OCI-LY1 (cell line): ENCODE data around the gene C12orf75.

Source experiments
- H2AFZ ChIP-seq: fragments of 200-600 bp; sonication (generic), shearing (Covaris generic); 2 replicates; pipeline ENCODE4 v1.6.0; 2014; ENCODE audit warnings: antibody characterized with exemption, mild to moderate bottlenecking, low read length
- H3F3A ChIP-seq: fragments of 200-600 bp; sonication (generic), shearing (Covaris generic); 2 replicates; pipeline ENCODE4 v1.6.0; 2014; ENCODE audit warnings: mild to moderate bottlenecking, antibody characterized with exemption, low read length, moderate library complexity; ENCODE audit not compliant: insufficient read depth
- H3K27ac ChIP-seq: fragments of 200-600 bp; sonication (generic); 2 replicates; pipeline ENCODE4 v1.5.1; 2014; ENCODE audit warnings: low read length, mixed run types, mild to moderate bottlenecking, low read depth; ENCODE audit not compliant: poor library complexity, severe bottlenecking
- H3K27me3 ChIP-seq: fragments of 200-600 bp; sonication (generic); 2 replicates; pipeline ENCODE4 v1.6.0; 2014; ENCODE audit warnings: antibody characterized with exemption, mild to moderate bottlenecking, low read length, moderate library complexity; ENCODE audit not compliant: insufficient read depth
- H3K36me3 ChIP-seq: fragments of 200-600 bp; sonication (generic); 2 replicates; pipeline ENCODE4 v1.6.1; 2014; ENCODE audit warnings: mild to moderate bottlenecking, antibody characterized with exemption, low read length, moderate library complexity, mixed read lengths; ENCODE audit not compliant: insufficient read depth
- H3K4me1 ChIP-seq: fragments of 200-600 bp; sonication (generic); 2 replicates; pipeline ENCODE4 v1.5.1; 2014; ENCODE audit warnings: mild to moderate bottlenecking, low read length, moderate library complexity; ENCODE audit not compliant: insufficient read depth, severe bottlenecking
- H3K4me2 ChIP-seq: fragments of 200-600 bp; sonication (generic), shearing (Covaris generic); 2 replicates; pipeline ENCODE4 v1.6.1; 2014; ENCODE audit warnings: low read length
- H3K4me3 ChIP-seq: fragments of 200-600 bp; sonication (generic); 2 replicates; pipeline ENCODE4 v1.5.1; 2014; ENCODE audit warnings: low read length, low read depth, mild to moderate bottlenecking, mixed read lengths; ENCODE audit not compliant: poor library complexity, severe bottlenecking
- H3K79me2 ChIP-seq: fragments of 200-600 bp; shearing (Covaris generic); 2 replicates; pipeline ENCODE4 v1.6.1; 2016; ENCODE audit warnings: mixed run types, low read length, mixed read lengths; ENCODE audit not compliant: insufficient read depth
- H3K9ac ChIP-seq: fragments of 200-600 bp; sonication (generic), shearing (Covaris generic); 2 replicates; pipeline ENCODE4 v1.6.1; 2014; ENCODE audit warnings: mild to moderate bottlenecking, low read length, mixed read lengths
- H3K9me2 ChIP-seq: fragments of 200-600 bp; sonication (generic), shearing (Covaris generic); 2 replicates; pipeline ENCODE4 v1.6.1; 2014; ENCODE audit warnings: low read depth, mild to moderate bottlenecking, low read length, mixed read lengths
- H3K9me3 ChIP-seq: fragments of 200-600 bp; shearing (Covaris generic); 2 replicates; pipeline ENCODE4 v1.6.1; 2014; ENCODE audit warnings: low read length, mixed read lengths
- H4K20me1 ChIP-seq: fragments of 200-600 bp; sonication (generic), shearing (Covaris generic); 2 replicates; pipeline ENCODE4 v1.6.0; 2016; ENCODE audit warnings: mild to moderate bottlenecking, low read length; ENCODE audit not compliant: insufficient read depth
- EZH2 ChIP-seq: fragments of 200-600 bp; sonication (generic), shearing (Covaris generic); IDR thresholded peaks from 2 replicates; pipeline ENCODE4 v1.8.0; 2017; ENCODE audit warnings: borderline replicate concordance, mixed run types, mild to moderate bottlenecking, antibody characterized with exemption, low read length, moderate library complexity, mixed read lengths
- TF ChIP-seq, protein P1 (sequence below): fragments of 200-600 bp; sonication (generic), shearing (Covaris generic); IDR thresholded peaks from 2 replicates; pipeline ENCODE4 v1.5.1; 2017; ENCODE audit warnings: mild to moderate bottlenecking, antibody characterized with exemption, low read length, moderate library complexity, mixed read lengths

The C12orf75 gene

DNA sequence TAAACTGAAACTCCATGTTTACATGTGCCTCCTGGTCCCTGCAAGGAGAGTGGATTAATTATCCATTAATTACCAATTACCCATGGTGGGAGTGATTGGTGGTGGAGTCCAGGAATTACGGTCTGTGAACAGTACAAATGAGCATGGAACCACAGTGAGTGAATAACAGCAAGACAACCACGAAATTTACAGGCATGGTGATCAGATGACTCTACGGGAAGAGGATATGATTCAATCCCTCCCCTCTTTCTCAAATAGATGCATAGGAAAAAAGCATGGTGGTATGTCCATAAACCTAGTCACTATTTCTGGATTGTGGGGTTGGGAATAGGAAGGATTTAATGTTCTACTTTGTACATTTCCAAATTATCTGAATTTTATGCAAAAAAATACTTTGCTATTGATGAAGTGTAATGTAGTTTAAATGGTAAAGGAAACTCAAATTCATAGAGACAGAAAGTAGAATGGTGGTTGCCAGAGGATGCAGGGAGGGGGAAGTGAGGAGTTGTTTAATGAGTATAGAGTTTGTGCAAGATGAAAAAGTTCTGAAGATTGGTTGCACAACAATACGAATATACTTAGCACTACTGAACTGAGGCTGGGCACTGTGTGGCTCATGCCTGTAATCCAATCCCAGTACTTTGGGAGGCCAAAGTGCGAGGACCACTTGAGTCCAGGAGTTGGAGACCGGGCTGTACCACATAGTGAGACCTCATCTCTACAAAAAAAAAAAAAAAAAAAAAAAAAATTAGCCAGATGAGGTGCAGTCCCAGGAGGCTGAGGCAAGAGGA lies 41.2 kb upstream of the C12orf75 start:
- no peaks in the 10 kb centered on the region for H3K9me3 ChIP-seq
- H3K36me3 ChIP-seq: no peaks in the 10 kb centered on the region
- H3K9me2 ChIP-seq: no peaks in the 10 kb centered on the region
- no peaks in the 10 kb centered on the region for H3K27me3 ChIP-seq
- H3K27ac ChIP-seq: no peak overlapping the region
- TF ChIP-seq, protein P1, sequence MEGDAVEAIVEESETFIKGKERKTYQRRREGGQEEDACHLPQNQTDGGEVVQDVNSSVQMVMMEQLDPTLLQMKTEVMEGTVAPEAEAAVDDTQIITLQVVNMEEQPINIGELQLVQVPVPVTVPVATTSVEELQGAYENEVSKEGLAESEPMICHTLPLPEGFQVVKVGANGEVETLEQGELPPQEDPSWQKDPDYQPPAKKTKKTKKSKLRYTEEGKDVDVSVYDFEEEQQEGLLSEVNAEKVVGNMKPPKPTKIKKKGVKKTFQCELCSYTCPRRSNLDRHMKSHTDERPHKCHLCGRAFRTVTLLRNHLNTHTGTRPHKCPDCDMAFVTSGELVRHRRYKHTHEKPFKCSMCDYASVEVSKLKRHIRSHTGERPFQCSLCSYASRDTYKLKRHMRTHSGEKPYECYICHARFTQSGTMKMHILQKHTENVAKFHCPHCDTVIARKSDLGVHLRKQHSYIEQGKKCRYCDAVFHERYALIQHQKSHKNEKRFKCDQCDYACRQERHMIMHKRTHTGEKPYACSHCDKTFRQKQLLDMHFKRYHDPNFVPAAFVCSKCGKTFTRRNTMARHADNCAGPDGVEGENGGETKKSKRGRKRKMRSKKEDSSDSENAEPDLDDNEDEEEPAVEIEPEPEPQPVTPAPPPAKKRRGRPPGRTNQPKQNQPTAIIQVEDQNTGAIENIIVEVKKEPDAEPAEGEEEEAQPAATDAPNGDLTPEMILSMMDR: no peak
- no peak for TF ChIP-seq EZH2
- H3K79me2 ChIP-seq: no peaks in the 10 kb centered on the region
- no peak overlapping the region for H3K4me3 ChIP-seq
- H3F3A ChIP-seq: no peaks in the 10 kb centered on the region
- H3K9ac ChIP-seq: no peak overlapping the region
- no peaks in the 10 kb centered on the region for H3K4me1 ChIP-seq
- no peak overlapping the region for H2AFZ ChIP-seq
- H4K20me1 ChIP-seq: no peaks in the 10 kb centered on the region
- no peak overlapping the region for H3K4me2 ChIP-seq

DNA sequence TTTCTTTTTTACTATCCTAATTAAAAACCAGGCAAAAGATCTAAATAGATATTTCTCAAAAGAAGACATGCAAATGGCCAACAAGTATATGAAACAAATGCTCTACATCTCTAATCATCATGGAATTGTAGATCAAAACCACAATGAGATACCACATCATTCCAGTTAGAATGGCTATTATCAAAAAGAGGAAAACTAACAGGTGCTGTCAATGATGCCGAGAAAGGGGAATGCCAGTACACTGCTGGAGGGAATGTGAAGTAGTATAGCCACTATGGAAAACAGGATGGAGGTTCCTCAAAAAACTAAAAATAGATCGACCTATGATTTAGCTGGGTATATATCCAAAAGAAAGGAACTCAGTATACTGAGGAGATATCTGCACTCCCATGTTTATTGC lies 39.0 kb upstream of the C12orf75 start:
- no peaks in the 10 kb centered on the region for H3F3A ChIP-seq
- no peaks in the 10 kb centered on the region for H3K4me1 ChIP-seq
- no peaks in the 10 kb centered on the region for H4K20me1 ChIP-seq
- no peaks in the 10 kb centered on the region for H3K9me2 ChIP-seq
- H3K9ac ChIP-seq: no peak overlapping the region
- no peak overlapping the region for H3K27ac ChIP-seq
- TF ChIP-seq EZH2: no peak
- TF ChIP-seq, protein P1: no peak
- H2AFZ ChIP-seq: no peak overlapping the region
- no peak overlapping the region for H3K4me3 ChIP-seq
- H3K9me3 ChIP-seq: no peaks in the 10 kb centered on the region
- no peaks in the 10 kb centered on the region for H3K27me3 ChIP-seq
- H3K36me3 ChIP-seq: no peaks in the 10 kb centered on the region
- no peak overlapping the region for H3K4me2 ChIP-seq
- H3K79me2 ChIP-seq: no peaks in the 10 kb centered on the region

DNA sequence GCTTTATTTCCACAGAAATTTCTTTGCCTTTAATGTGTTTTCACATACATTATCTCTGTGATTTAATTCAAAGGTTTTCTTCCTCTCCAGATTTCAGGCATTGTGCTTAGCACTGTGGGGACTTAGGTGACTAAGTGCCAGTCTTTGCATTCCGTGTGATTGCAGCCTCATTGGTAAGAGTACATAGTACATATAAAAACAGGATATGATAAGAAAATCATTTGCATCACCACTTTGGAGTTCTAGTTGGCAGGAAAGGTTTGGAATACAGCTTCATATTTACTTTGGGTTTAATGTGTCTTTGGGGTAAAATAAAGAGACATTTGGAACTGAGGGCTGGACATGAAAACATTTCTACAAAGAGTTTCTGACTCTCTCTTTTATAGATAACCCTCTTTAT lies 37.8 kb upstream of the C12orf75 start:
- Histone ChIP-seq H2AFZ (no peak overlapping the region), H3K9me2 (no peaks in the 10 kb centered on the region), H3K4me2 (no peak overlapping the region), H3K4me3 (no peak overlapping the region), H3K36me3 (no peaks in the 10 kb centered on the region), H3K27ac (no peak overlapping the region), H3F3A (no peaks in the 10 kb centered on the region), H3K27me3 (no peaks in the 10 kb centered on the region), H3K9me3 (no peaks in the 10 kb centered on the region), H3K4me1 (no peaks in the 10 kb centered on the region), H3K79me2 (no peaks in the 10 kb centered on the region), H4K20me1 (no peaks in the 10 kb centered on the region), H3K9ac (no peak overlapping the region)
- TF ChIP-seq, protein P1: no peak
- TF ChIP-seq EZH2: no peak
